GM12878 (cell line): ENCODE results near the gene GMCL2. TPM values are rescaled to one million over a fixed set of nuclear protein-coding genes. Genes with fewer than 3 reads are reported as not detected.

Experiments
- ATAC-seq: fragments of 200-7000 bp; cut with Tn5 transposase; 3 replicates; pipeline ENCODE4 v1.9.1; 2020; ENCODE audit warnings: mild to moderate bottlenecking, moderate library complexity
- BruUV-seq: library from RNA; stranded (reverse); fragments of 400-500 nt; replicated peaks from 2 replicates; lab custom pipeline; 2021; lab: Mats Ljungman, UMichigan
- CTCF ChIA-PET: fragments of 300-600 bp; sonication (Branson Sonifier 250); formaldehyde crosslinking; extraction: SDS; loops from one replicate; lab custom pipeline; 2021; ENCODE audit warnings: inconsistent platforms; lab: Yijun Ruan, JAX
- POLR2A ChIA-PET: fragments of 350-600 bp; formaldehyde crosslinking; extraction: SDS; loops from one replicate; lab custom pipeline; 2021; ENCODE audit warnings: inconsistent platforms; lab: Charles Lee
- RAD21 ChIA-PET: fragments of 300-600 bp; sonication (Branson Sonifier 250); formaldehyde crosslinking; loops from one replicate; lab custom pipeline; 2023; ENCODE audit warnings: antibody characterized with exemption; ENCODE audit not compliant: unreplicated experiment; lab: Charles Lee
- SMC1A ChIA-PET: fragments of 300-600 bp; sonication (Branson Sonifier 250); formaldehyde crosslinking; loops from one replicate; lab custom pipeline; 2023; ENCODE audit not compliant: unreplicated experiment, uncharacterized antibody; lab: Charles Lee
- DNase-seq: peaks from one replicate; pipeline ENCODE4 v3.0.0-alpha.2; 2011; ENCODE audit warnings: low read depth, low spot score
- FAIRE-seq: peaks from 3 replicates; lab custom pipeline; 2011; peaks lifted over from hg19 to GRCh38; lab: Jason Lieb, UNC
- H2AFZ ChIP-seq: 2 replicates; pipeline ENCODE4 v1.6.0; 2011; ENCODE audit warnings: low read depth, low read length, control low read depth; ENCODE audit not compliant: control insufficient read depth
- H3K27ac ChIP-seq: 2 replicates; pipeline ENCODE4 v1.5.1; 2011; ENCODE audit warnings: control low read depth; ENCODE audit not compliant: control insufficient read depth, insufficient read depth
- H3K27me3 ChIP-seq, 2 experiments: replicated peaks in 1 of 2; 2 replicates each; pipeline versions ENCODE4 v1.6.0 to v1.6.1; 2011; ENCODE audit warnings: low read length in 1 of 2; ENCODE audit not compliant: control insufficient read depth in 2 of 2, insufficient read depth in 2 of 2
- H3K36me3 ChIP-seq, 2 experiments: 2 replicates each; pipeline ENCODE4 v1.5.1; 2011; ENCODE audit warnings: low read length in 1 of 2; ENCODE audit not compliant: control insufficient read depth in 2 of 2, insufficient read depth in 2 of 2
- H3K4me1 ChIP-seq: 2 replicates; pipeline ENCODE4 v1.6.1; 2011; ENCODE audit warnings: mild to moderate bottlenecking, low read length, moderate library complexity, mixed read lengths; ENCODE audit not compliant: control insufficient read depth, insufficient read depth
- H3K4me2 ChIP-seq: 2 replicates; pipeline ENCODE4 v1.6.0; 2011; ENCODE audit warnings: control low read depth; ENCODE audit not compliant: control insufficient read depth, insufficient read depth
- H3K4me3 ChIP-seq: fragments of 200-600 bp; sonication (generic); 2 replicates; pipeline ENCODE4 v1.5.1; 2016
- H3K79me2 ChIP-seq: 2 replicates; pipeline ENCODE4 v1.6.0; 2011; ENCODE audit warnings: low read length; ENCODE audit not compliant: control insufficient read depth, insufficient read depth
- H3K9ac ChIP-seq: 2 replicates; pipeline ENCODE4 v1.8.0; 2011; ENCODE audit warnings: low read length, control low read depth, mixed read lengths; ENCODE audit not compliant: control insufficient read depth, insufficient read depth
- H3K9me3 ChIP-seq: replicated peaks from 3 replicates; pipeline ENCODE4 v1.5.1; 2011; ENCODE audit warnings: mild to moderate bottlenecking, low read length; ENCODE audit not compliant: control insufficient read depth, insufficient read depth
- H4K20me1 ChIP-seq: 2 replicates; pipeline ENCODE4 v1.6.0; 2011; ENCODE audit not compliant: control insufficient read depth, insufficient read depth
- CEBPB ChIP-seq, 2 experiments: fragments of 150-350 bp in 1 of 2; IDR thresholded peaks; 2 replicates each; pipeline ENCODE4 v1.6.1; 2012 to 2014; ENCODE audit warnings: low read depth in 2 of 2, low read length in 2 of 2, borderline replicate concordance in 1 of 2, inconsistent platforms in 1 of 2
- CHD4 ChIP-seq: fragments of 200-600 bp; sonication (generic); IDR thresholded peaks from 2 replicates; pipeline ENCODE4 v1.6.1; 2016; ENCODE audit warnings: mild to moderate bottlenecking
- CTCF ChIP-seq, 3 experiments: IDR thresholded peaks in 2 of 3; conservative IDR thresholded peaks in 1 of 3; 2 replicates each; pipeline ENCODE4 v1.5.1; 2011; ENCODE audit warnings: low read depth in 3 of 3, low read length in 3 of 3, mild to moderate bottlenecking in 3 of 3, control low read depth in 2 of 3, moderate library complexity in 2 of 3, inconsistent platforms in 1 of 3, mixed read lengths in 1 of 3; ENCODE audit not compliant: control insufficient read depth in 2 of 3, insufficient read depth in 1 of 3; ENCODE audit errors: extremely low read depth in 1 of 3
- FOXK2 ChIP-seq: fragments of 450-650 bp; IDR thresholded peaks from 2 replicates; pipeline ENCODE4 v1.6.1; 2017; ENCODE audit warnings: mild to moderate bottlenecking, moderate library complexity
- POLR2A ChIP-seq: IDR thresholded peaks from 2 replicates; pipeline ENCODE4 v1.6.1; 2011; ENCODE audit warnings: low read depth, mild to moderate bottlenecking, low read length
- POLR2AphosphoS2 ChIP-seq: IDR thresholded peaks from 2 replicates; pipeline ENCODE4 v1.6.1; 2011; ENCODE audit warnings: low read depth, mild to moderate bottlenecking, low read length, improper control_type of control experiment, moderate library complexity
- POLR2AphosphoS5 ChIP-seq: IDR thresholded peaks from 2 replicates; pipeline ENCODE4 v1.6.1; 2011; ENCODE audit warnings: mild to moderate bottlenecking, low read length, inconsistent platforms
- REST ChIP-seq: IDR thresholded peaks from 2 replicates; pipeline ENCODE4 v1.6.1; 2012; ENCODE audit warnings: mild to moderate bottlenecking, low read depth, low read length
- TCF12 ChIP-seq: IDR thresholded peaks from 2 replicates; pipeline ENCODE4 v1.6.1; 2011; ENCODE audit warnings: low read depth, mild to moderate bottlenecking, low read length
- WGBS: methylation state at CpG from one replicate; pipeline ENCODE4 v1.1.6; 2016; ENCODE audit warnings: low lambda C conversion rate; ENCODE audit not compliant: insufficient replicate concordance, insufficient coverage; ENCODE audit errors: missing lambda C conversion rate; 5-methylcytosine and 5-hydroxymethylcytosine counted together
- in situ Hi-C: fragments of 300-500 bp; cut with MboI; formaldehyde crosslinking; loops from 9 replicates; pipeline ENCODE4 v1.14.3; 2018; ENCODE audit warnings: mixed read lengths
- intact Hi-C: fragments of 100-400 bp; cut with micrococcal nuclease; formaldehyde crosslinking; loops from one replicate; pipeline ENCODE4 v1.14.2; 2022; ENCODE audit not compliant: unreplicated experiment
- polyA plus RNA-seq, 11 experiments: library from polyadenylated mRNA; depleted of rRNA in 4 of 11; unstranded in 6 of 11; stranded (reverse) in 5 of 11; fragments of >200 nt; fragmentation: Nextera tagmentation in 4 of 11; fragmentation: Illumina TruSeq in 1 of 11; extraction: Ambion mirVana in 4 of 11; extraction: Trizol in 1 of 11; gene quantifications; 1 replicate in 1 of 11; 2 replicates in 10 of 11; pipeline versions ENCODE4 v1.2.1 to v1.2.3, GENCODE V29; 2011 to 2016; ENCODE audit warnings: inconsistent platforms in 2 of 11, missing spikeins in 2 of 11, low read depth in 1 of 11
- total RNA-seq, 4 experiments: library from RNA; depleted of rRNA in 3 of 4; stranded (reverse); fragments of >200 nt in 3 of 4; fragmentation: Illumina TruSeq in 1 of 4; extraction: Trizol in 1 of 4; gene quantifications; 2 replicates each; pipeline versions ENCODE4 v1.2.1 to v1.2.3, GENCODE V29; 2013 to 2021

The GMCL2 gene
- total and polyA plus RNA-seq, 10 of the 15 experiments (the other 5 are each of a cell fraction or from before 2014, with no cell fraction given) = 0.07 TPM; not detected in 9

- TF ChIP-seq CHD4 = no peak
These were observed 22.3 kb upstream of the GMCL2 start (continued) for GRCh38 chr5:178209334-178210072.

- H3K27ac ChIP-seq = no peak overlapping the region
- no peak for DNase-seq
- no peak for FAIRE-seq
- intact Hi-C loops (no loop called here), in situ Hi-C loops (no loop called here)
- ChIA-PET RAD21 (no interaction called here), SMC1A (no interaction called here), POLR2A (no interaction called here), CTCF (no interaction called here)
- no TSS peak for BruUV-seq
- H3K4me1 ChIP-seq = peaks cover 15% of the 10 kb centered on the region
- H3K4me2 ChIP-seq = peak overlapping the region; percentile 66; the same call in 1 of the 2 replicates
- H3K79me2 ChIP-seq = peaks cover 62% of the 10 kb centered on the region
- H3K36me3 ChIP-seq = peaks cover 52 to 59% of the 10 kb centered on the region in 2 experiments
- H3K27me3 ChIP-seq = no peaks in the 10 kb centered on the region
- no peaks in the 10 kb centered on the region for H3K9me3 ChIP-seq
- H2AFZ ChIP-seq = no peak overlapping the region
- 35% methylated on average over 5 of the region's 5 CpGs for WGBS
- peaks cover 24% of the 10 kb centered on the region for H4K20me1 ChIP-seq
- no peak overlapping the region for H3K9ac ChIP-seq
- TF ChIP-seq TCF12 (no peak), CTCF (IDR thresholded peaks at IDR 0.05 in 2 of 3, conservative IDR thresholded peaks at IDR 0.05 in 1 of 3; ENCODE audit: control insufficient read depth in 2 of 3, extremely low read depth in 1 of 3, insufficient read depth in 1 of 3, low read depth in 3 of 3, low read length in 3 of 3) (peak; percentile 1 to 27 (median 25); a peak in 2 of 6 replicates), POLR2AphosphoS2 (peak; percentile 9; the same call in 1 of the 2 replicates), POLR2A (0 out of 2 replicates have a peak, but pooled peaks have one; percentile 4), POLR2AphosphoS5 (peak; percentile 40), CEBPB (IDR thresholded peaks at IDR 0.05; ENCODE audit: borderline replicate concordance in 1 of 2, low read depth in 2 of 2, low read length in 2 of 2) (no peak), REST (no peak), FOXK2 (no peak)
- no peak for ATAC-seq
- 0 out of 2 replicates have a peak overlapping the region, but pooled peaks have one; percentile 8 for H3K4me3 ChIP-seq
These were observed 21.5 kb upstream of the GMCL2 start for GRCh38 chr5:178208540-178209227.
